GM12878 (cell line): ENCODE results near the gene OR51T1. TPM values are rescaled to one million over a fixed set of nuclear protein-coding genes. Genes with fewer than 3 reads are reported as not detected.

Experiments
- ATAC-seq: fragments of 200-7000 bp; cut with Tn5 transposase; 3 replicates; pipeline ENCODE4 v1.9.1; 2020; ENCODE audit warnings: mild to moderate bottlenecking, moderate library complexity
- BruUV-seq: library from RNA; stranded (reverse); fragments of 400-500 nt; replicated peaks from 2 replicates; lab custom pipeline; 2021; lab: Mats Ljungman, UMichigan
- CTCF ChIA-PET: fragments of 300-600 bp; sonication (Branson Sonifier 250); formaldehyde crosslinking; extraction: SDS; loops from one replicate; lab custom pipeline; 2021; ENCODE audit warnings: inconsistent platforms; lab: Yijun Ruan, JAX
- POLR2A ChIA-PET: fragments of 350-600 bp; formaldehyde crosslinking; extraction: SDS; loops from one replicate; lab custom pipeline; 2021; ENCODE audit warnings: inconsistent platforms; lab: Charles Lee
- RAD21 ChIA-PET: fragments of 300-600 bp; sonication (Branson Sonifier 250); formaldehyde crosslinking; loops from one replicate; lab custom pipeline; 2023; ENCODE audit warnings: antibody characterized with exemption; ENCODE audit not compliant: unreplicated experiment; lab: Charles Lee
- SMC1A ChIA-PET: fragments of 300-600 bp; sonication (Branson Sonifier 250); formaldehyde crosslinking; loops from one replicate; lab custom pipeline; 2023; ENCODE audit not compliant: unreplicated experiment, uncharacterized antibody; lab: Charles Lee
- DNase-seq: peaks from one replicate; pipeline ENCODE4 v3.0.0-alpha.2; 2011; ENCODE audit warnings: low read depth, low spot score
- FAIRE-seq: peaks from 3 replicates; lab custom pipeline; 2011; peaks lifted over from hg19 to GRCh38; lab: Jason Lieb, UNC
- H2AFZ ChIP-seq: 2 replicates; pipeline ENCODE4 v1.6.0; 2011; ENCODE audit warnings: low read depth, low read length, control low read depth; ENCODE audit not compliant: control insufficient read depth
- H3K27ac ChIP-seq: 2 replicates; pipeline ENCODE4 v1.5.1; 2011; ENCODE audit warnings: control low read depth; ENCODE audit not compliant: control insufficient read depth, insufficient read depth
- H3K27me3 ChIP-seq, 2 experiments: replicated peaks in 1 of 2; 2 replicates each; pipeline versions ENCODE4 v1.6.0 to v1.6.1; 2011; ENCODE audit warnings: low read length in 1 of 2; ENCODE audit not compliant: control insufficient read depth in 2 of 2, insufficient read depth in 2 of 2
- H3K36me3 ChIP-seq, 2 experiments: 2 replicates each; pipeline ENCODE4 v1.5.1; 2011; ENCODE audit warnings: low read length in 1 of 2; ENCODE audit not compliant: control insufficient read depth in 2 of 2, insufficient read depth in 2 of 2
- H3K4me1 ChIP-seq: 2 replicates; pipeline ENCODE4 v1.6.1; 2011; ENCODE audit warnings: mild to moderate bottlenecking, low read length, moderate library complexity, mixed read lengths; ENCODE audit not compliant: control insufficient read depth, insufficient read depth
- H3K4me2 ChIP-seq: 2 replicates; pipeline ENCODE4 v1.6.0; 2011; ENCODE audit warnings: control low read depth; ENCODE audit not compliant: control insufficient read depth, insufficient read depth
- H3K4me3 ChIP-seq: fragments of 200-600 bp; sonication (generic); 2 replicates; pipeline ENCODE4 v1.5.1; 2016
- H3K79me2 ChIP-seq: 2 replicates; pipeline ENCODE4 v1.6.0; 2011; ENCODE audit warnings: low read length; ENCODE audit not compliant: control insufficient read depth, insufficient read depth
- H3K9ac ChIP-seq: 2 replicates; pipeline ENCODE4 v1.8.0; 2011; ENCODE audit warnings: low read length, control low read depth, mixed read lengths; ENCODE audit not compliant: control insufficient read depth, insufficient read depth
- H3K9me3 ChIP-seq: replicated peaks from 3 replicates; pipeline ENCODE4 v1.5.1; 2011; ENCODE audit warnings: mild to moderate bottlenecking, low read length; ENCODE audit not compliant: control insufficient read depth, insufficient read depth
- H4K20me1 ChIP-seq: 2 replicates; pipeline ENCODE4 v1.6.0; 2011; ENCODE audit not compliant: control insufficient read depth, insufficient read depth
- BCLAF1 ChIP-seq: fragments of 450-650 bp; IDR thresholded peaks from 2 replicates; pipeline ENCODE4 v1.6.1; 2017; ENCODE audit warnings: antibody characterized with exemption, mild to moderate bottlenecking, moderate library complexity
- CREB1 ChIP-seq: IDR thresholded peaks from 2 replicates; pipeline ENCODE4 v1.6.1; 2012; ENCODE audit warnings: low read depth, mild to moderate bottlenecking, inconsistent platforms
- DPF2 ChIP-seq: fragments of 450-650 bp; IDR thresholded peaks from 2 replicates; pipeline ENCODE4 v1.6.1; 2017; ENCODE audit warnings: mild to moderate bottlenecking
- IKZF1 ChIP-seq: fragments of 450-650 bp; conservative IDR thresholded peaks from 2 replicates; pipeline ENCODE4 v1.6.1; 2017; ENCODE audit warnings: antibody characterized with exemption, mild to moderate bottlenecking
- IRF3 ChIP-seq: fragments of 450-650 bp; IDR thresholded peaks from 2 replicates; pipeline ENCODE4 v1.6.1; 2014; ENCODE audit warnings: mild to moderate bottlenecking
- KLF5 ChIP-seq: fragments of 450-650 bp; IDR thresholded peaks from 2 replicates; pipeline ENCODE4 v1.6.1; 2014; ENCODE audit warnings: mild to moderate bottlenecking; ENCODE audit not compliant: partially characterized antibody
- NFIC ChIP-seq: IDR thresholded peaks from 2 replicates; pipeline ENCODE4 v1.6.1; 2012; ENCODE audit warnings: low read depth, mild to moderate bottlenecking, inconsistent platforms, low read length, moderate library complexity
- NFYA ChIP-seq: IDR thresholded peaks from 2 replicates; pipeline ENCODE4 v1.6.1; 2011; ENCODE audit warnings: low read depth, mild to moderate bottlenecking, low read length, improper control_type of control experiment, borderline replicate concordance
- TARDBP ChIP-seq: IDR thresholded peaks from 2 replicates; pipeline ENCODE4 v1.6.1; 2016; ENCODE audit warnings: borderline replicate concordance
- ZNF384 ChIP-seq: IDR thresholded peaks from 2 replicates; pipeline ENCODE4 v1.6.1; 2012; ENCODE audit warnings: low read depth, mild to moderate bottlenecking, low read length, improper control_type of control experiment, borderline replicate concordance
- WGBS: methylation state at CpG from one replicate; pipeline ENCODE4 v1.1.6; 2016; ENCODE audit warnings: low lambda C conversion rate; ENCODE audit not compliant: insufficient replicate concordance, insufficient coverage; ENCODE audit errors: missing lambda C conversion rate; 5-methylcytosine and 5-hydroxymethylcytosine counted together
- in situ Hi-C: fragments of 300-500 bp; cut with MboI; formaldehyde crosslinking; loops from 9 replicates; pipeline ENCODE4 v1.14.3; 2018; ENCODE audit warnings: mixed read lengths
- intact Hi-C: fragments of 100-400 bp; cut with micrococcal nuclease; formaldehyde crosslinking; loops from one replicate; pipeline ENCODE4 v1.14.2; 2022; ENCODE audit not compliant: unreplicated experiment
- polyA plus RNA-seq, 11 experiments: library from polyadenylated mRNA; depleted of rRNA in 4 of 11; unstranded in 6 of 11; stranded (reverse) in 5 of 11; fragments of >200 nt; fragmentation: Nextera tagmentation in 4 of 11; fragmentation: Illumina TruSeq in 1 of 11; extraction: Ambion mirVana in 4 of 11; extraction: Trizol in 1 of 11; gene quantifications; 1 replicate in 1 of 11; 2 replicates in 10 of 11; pipeline versions ENCODE4 v1.2.1 to v1.2.3, GENCODE V29; 2011 to 2016; ENCODE audit warnings: inconsistent platforms in 2 of 11, missing spikeins in 2 of 11, low read depth in 1 of 11
- total RNA-seq, 4 experiments: library from RNA; depleted of rRNA in 3 of 4; stranded (reverse); fragments of >200 nt in 3 of 4; fragmentation: Illumina TruSeq in 1 of 4; extraction: Trizol in 1 of 4; gene quantifications; 2 replicates each; pipeline versions ENCODE4 v1.2.1 to v1.2.3, GENCODE V29; 2013 to 2021
- TF ChIP-seq, protein P1 (sequence below): IDR thresholded peaks from 2 replicates; pipeline ENCODE4 v1.6.1; 2012; ENCODE audit warnings: mild to moderate bottlenecking, low read depth, low read length
- TF ChIP-seq, protein P2 (sequence below): fragments of 150-350 bp; IDR thresholded peaks from 2 replicates; pipeline ENCODE4 v1.6.1; 2014; ENCODE audit warnings: mild to moderate bottlenecking, low read depth, low read length
- TF ChIP-seq, protein P3 (sequence below): IDR thresholded peaks from 2 replicates; pipeline ENCODE4 v1.6.1; 2012; ENCODE audit warnings: low read depth, low read length, improper control_type of control experiment

OR51T1 gene
- total and polyA plus RNA-seq, 10 of the 15 experiments (the other 5 are each of a cell fraction or from before 2014, with no cell fraction given), result not detected

DNA sequence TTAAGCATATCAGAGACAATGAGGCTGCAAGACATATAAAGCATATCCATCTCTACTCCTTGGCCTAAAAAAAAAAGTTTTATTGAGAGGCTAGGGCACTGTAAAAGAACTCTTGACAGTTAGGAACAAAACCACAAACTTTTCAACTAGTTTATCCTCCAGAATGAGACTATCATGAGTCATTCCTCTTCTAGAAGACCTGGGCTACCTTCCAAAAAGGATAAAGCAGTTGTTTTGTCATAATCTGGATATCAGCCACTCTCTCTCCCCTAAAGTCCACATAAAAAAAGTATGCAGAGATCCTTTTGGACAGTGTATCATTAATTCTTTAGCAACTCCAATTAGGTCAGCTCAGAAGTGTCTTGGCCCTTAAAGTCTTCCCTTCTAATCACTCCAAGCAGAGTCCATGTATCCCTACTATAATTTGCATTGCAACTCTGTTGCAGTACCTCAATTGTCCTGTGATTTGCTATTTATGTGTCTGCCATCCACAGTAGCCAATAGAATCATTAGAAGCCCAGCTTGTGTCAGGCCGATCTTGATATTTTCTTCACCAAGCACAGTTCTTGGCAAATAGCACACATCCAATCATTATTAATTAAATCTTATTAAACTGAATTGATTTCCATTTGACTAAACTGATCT, 10.4 kb downstream of the OR51T1 start:
- SMC1A ChIA-PET, result no interaction called here
- no peak overlapping the region for H2AFZ ChIP-seq
- no peaks in the 10 kb centered on the region for H3K36me3 ChIP-seq
- no peaks in the 10 kb centered on the region for H3K27me3 ChIP-seq
- DNase-seq, result no peak
- ATAC-seq, result 0 out of 3 replicates have a peak, but pooled peaks have one; percentile 38
- WGBS, result 41% methylated on average over 1 of the region's 1 CpG
- CTCF ChIA-PET, result no interaction called here
- H3K9ac ChIP-seq, result no peak overlapping the region
- in situ Hi-C loops, result no loop called here
- no TSS peak for BruUV-seq
- H3K4me2 ChIP-seq, result no peak overlapping the region
- H3K4me3 ChIP-seq, result no peak overlapping the region
- H3K4me1 ChIP-seq, result no peaks in the 10 kb centered on the region
- no peaks in the 10 kb centered on the region for H3K9me3 ChIP-seq
- POLR2A ChIA-PET, result no interaction called here
- no peaks in the 10 kb centered on the region for H3K79me2 ChIP-seq
- intact Hi-C loops, result no loop called here
- RAD21 ChIA-PET, result no interaction called here
- FAIRE-seq, result no peak
- H3K27ac ChIP-seq, result no peak overlapping the region
- H4K20me1 ChIP-seq, result no peaks in the 10 kb centered on the region
- TF ChIP-seq IRF3 (no peak), NFIC (no peak), TARDBP (no peak), IKZF1 (no peak), BCLAF1 (no peak), KLF5 (no peak), ZNF384 (no peak), NFYA (no peak), CREB1 (no peak), DPF2 (no peak)
- TF ChIP-seq, protein P1, sequence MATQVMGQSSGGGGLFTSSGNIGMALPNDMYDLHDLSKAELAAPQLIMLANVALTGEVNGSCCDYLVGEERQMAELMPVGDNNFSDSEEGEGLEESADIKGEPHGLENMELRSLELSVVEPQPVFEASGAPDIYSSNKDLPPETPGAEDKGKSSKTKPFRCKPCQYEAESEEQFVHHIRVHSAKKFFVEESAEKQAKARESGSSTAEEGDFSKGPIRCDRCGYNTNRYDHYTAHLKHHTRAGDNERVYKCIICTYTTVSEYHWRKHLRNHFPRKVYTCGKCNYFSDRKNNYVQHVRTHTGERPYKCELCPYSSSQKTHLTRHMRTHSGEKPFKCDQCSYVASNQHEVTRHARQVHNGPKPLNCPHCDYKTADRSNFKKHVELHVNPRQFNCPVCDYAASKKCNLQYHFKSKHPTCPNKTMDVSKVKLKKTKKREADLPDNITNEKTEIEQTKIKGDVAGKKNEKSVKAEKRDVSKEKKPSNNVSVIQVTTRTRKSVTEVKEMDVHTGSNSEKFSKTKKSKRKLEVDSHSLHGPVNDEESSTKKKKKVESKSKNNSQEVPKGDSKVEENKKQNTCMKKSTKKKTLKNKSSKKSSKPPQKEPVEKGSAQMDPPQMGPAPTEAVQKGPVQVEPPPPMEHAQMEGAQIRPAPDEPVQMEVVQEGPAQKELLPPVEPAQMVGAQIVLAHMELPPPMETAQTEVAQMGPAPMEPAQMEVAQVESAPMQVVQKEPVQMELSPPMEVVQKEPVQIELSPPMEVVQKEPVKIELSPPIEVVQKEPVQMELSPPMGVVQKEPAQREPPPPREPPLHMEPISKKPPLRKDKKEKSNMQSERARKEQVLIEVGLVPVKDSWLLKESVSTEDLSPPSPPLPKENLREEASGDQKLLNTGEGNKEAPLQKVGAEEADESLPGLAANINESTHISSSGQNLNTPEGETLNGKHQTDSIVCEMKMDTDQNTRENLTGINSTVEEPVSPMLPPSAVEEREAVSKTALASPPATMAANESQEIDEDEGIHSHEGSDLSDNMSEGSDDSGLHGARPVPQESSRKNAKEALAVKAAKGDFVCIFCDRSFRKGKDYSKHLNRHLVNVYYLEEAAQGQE, result no peak
- TF ChIP-seq, protein P2, sequence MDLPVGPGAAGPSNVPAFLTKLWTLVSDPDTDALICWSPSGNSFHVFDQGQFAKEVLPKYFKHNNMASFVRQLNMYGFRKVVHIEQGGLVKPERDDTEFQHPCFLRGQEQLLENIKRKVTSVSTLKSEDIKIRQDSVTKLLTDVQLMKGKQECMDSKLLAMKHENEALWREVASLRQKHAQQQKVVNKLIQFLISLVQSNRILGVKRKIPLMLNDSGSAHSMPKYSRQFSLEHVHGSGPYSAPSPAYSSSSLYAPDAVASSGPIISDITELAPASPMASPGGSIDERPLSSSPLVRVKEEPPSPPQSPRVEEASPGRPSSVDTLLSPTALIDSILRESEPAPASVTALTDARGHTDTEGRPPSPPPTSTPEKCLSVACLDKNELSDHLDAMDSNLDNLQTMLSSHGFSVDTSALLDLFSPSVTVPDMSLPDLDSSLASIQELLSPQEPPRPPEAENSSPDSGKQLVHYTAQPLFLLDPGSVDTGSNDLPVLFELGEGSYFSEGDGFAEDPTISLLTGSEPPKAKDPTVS, result no peak
- TF ChIP-seq, protein P3, sequence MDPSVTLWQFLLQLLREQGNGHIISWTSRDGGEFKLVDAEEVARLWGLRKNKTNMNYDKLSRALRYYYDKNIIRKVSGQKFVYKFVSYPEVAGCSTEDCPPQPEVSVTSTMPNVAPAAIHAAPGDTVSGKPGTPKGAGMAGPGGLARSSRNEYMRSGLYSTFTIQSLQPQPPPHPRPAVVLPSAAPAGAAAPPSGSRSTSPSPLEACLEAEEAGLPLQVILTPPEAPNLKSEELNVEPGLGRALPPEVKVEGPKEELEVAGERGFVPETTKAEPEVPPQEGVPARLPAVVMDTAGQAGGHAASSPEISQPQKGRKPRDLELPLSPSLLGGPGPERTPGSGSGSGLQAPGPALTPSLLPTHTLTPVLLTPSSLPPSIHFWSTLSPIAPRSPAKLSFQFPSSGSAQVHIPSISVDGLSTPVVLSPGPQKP, result no peak
